ENCODE measurements around the gene KLF9.

KLF9 gene

DNA sequence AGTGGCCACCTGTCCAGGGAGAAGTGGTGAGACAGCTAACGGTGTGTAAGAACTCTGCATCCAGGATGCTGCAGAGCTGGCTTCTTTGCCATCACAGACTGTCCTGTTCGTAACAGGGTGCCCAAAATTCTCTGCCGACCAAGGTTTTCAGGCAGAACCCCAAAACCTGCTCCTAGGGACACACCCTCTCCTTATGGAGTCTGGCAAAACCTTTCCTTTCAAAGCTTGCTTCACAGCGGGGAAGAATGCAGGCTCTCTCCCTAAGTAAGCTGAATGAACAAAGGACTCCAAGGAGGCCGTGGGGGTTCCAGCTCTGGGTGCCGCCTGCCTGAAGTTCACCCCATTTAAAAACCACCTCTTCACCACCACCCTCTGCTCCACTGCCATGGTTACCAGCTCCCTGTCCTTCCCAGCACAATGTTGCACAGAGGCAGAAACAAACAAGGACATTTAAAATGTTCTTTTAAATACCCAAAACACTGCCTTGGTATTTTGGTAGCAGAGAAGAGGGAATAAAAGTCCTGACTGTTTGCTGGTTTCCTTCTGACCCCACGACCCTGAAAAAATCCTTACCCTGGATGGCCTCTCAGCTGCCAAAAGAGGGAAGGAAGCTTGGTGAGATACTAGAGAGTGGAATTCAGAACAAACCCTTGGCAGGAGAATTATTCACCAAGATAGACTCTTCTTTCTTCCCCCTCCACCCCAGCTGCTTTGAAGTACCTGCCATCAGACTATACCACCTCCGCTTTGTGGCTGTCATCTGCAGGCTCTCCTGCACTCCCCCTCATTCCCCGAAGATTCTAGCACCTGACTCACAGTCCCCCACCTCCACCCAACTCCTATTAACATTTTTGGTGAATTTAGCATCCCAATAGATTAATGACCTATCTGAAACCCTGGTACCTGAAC lies 7.1 kb upstream of the KLF9 start:
- peak overlapping the region; percentile 26 to 76 (median 75) for H3K27ac Mint-ChIP-seq

DNA sequence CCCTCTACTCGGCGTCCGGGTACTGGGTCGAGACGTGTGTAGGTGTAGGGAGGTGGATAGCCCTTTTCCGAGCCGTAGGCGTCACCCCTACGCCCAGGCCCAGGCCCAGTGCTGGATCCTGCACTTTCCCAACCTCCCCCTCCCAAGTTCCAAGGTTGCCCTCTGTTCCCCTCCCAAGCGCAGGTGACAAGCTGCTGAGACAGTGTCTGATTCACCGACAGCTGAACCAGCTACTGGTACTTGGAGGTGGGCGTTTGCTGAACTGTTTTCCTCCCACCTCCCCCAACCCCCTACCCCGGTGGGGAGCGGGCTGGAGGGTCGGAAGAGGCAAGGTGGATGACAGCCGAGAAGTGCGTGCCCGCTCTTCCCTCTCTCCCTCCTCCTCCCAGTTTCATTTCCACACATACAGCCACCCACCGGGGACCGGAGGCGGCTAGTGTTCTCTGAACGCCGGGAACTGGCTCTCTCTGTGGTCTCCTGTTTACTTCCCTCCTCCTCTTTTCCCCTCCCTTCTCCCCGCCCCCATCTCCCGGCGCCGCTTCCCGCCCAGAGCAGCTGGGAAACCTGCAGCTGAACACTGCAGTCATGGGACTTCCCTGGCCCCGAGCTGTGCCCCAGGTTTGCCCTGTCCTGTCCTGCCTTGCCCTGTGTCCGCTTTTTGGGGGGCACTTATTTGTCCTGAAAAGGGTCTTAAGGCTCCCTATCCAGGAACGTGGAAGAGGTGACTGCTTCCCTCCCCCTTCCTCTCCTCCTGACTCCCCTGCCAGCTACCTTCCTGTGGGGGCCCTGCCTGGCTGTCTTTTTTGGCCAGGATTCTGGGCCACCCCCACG lies 6.2 kb upstream of the KLF9 start:
- no peaks in the 10 kb centered on the region for H3K9me3 Mint-ChIP-seq
- H3K27me3 Mint-ChIP-seq (ENCODE audit: low read depth), result peaks cover 31% of the 10 kb centered on the region
- H3K36me3 Mint-ChIP-seq (ENCODE audit: low read depth), result no peaks in the 10 kb centered on the region
- peak overlapping the region; percentile 91 to 92 (median 91) for H3K4me3 Mint-ChIP-seq
- peaks cover 32% of the 10 kb centered on the region for H3K4me1 Mint-ChIP-seq
- no peak for TF ChIP-seq CTCF (IDR thresholded peaks at IDR 0.05; ENCODE audit: unreplicated experiment in 3 of 3)
- peak overlapping the region in 2 of 3 experiments; percentile 75 to 96 for H3K27ac Mint-ChIP-seq

More for the DNA sequence above, 7.1 kb upstream of the KLF9 start:
- peak overlapping the region; percentile 91 to 92 (median 91) for H3K4me3 Mint-ChIP-seq
- no peak for TF ChIP-seq CTCF (IDR thresholded peaks at IDR 0.05; ENCODE audit: unreplicated experiment in 3 of 3)
- H3K36me3 Mint-ChIP-seq (ENCODE audit: low read depth), result no peaks in the 10 kb centered on the region
- H3K4me1 Mint-ChIP-seq, result peaks cover 32% of the 10 kb centered on the region
- no peaks in the 10 kb centered on the region for H3K9me3 Mint-ChIP-seq
- peaks cover 27% of the 10 kb centered on the region for H3K27me3 Mint-ChIP-seq (ENCODE audit: low read depth)

- Mint-ChIP-seq H3K27ac (peak overlapping the region; percentile 47 to 96 (median 87)), H3K4me3 (peak overlapping the region; percentile 91 to 92 (median 91)), H3K36me3 (ENCODE audit: low read depth) (no peaks in the 10 kb centered on the region), H3K27me3 (ENCODE audit: low read depth) (peaks cover 27% of the 10 kb centered on the region), H3K4me1 (peaks cover 34% of the 10 kb centered on the region), H3K9me3 (no peaks in the 10 kb centered on the region)
- peak in 1 of 3 experiments; percentile 16 for TF ChIP-seq CTCF (IDR thresholded peaks at IDR 0.05; ENCODE audit: unreplicated experiment in 3 of 3)
Measured at GRCh38 chr9:70419556-70420440, 5.3 kb upstream of the KLF9 start.

DNA sequence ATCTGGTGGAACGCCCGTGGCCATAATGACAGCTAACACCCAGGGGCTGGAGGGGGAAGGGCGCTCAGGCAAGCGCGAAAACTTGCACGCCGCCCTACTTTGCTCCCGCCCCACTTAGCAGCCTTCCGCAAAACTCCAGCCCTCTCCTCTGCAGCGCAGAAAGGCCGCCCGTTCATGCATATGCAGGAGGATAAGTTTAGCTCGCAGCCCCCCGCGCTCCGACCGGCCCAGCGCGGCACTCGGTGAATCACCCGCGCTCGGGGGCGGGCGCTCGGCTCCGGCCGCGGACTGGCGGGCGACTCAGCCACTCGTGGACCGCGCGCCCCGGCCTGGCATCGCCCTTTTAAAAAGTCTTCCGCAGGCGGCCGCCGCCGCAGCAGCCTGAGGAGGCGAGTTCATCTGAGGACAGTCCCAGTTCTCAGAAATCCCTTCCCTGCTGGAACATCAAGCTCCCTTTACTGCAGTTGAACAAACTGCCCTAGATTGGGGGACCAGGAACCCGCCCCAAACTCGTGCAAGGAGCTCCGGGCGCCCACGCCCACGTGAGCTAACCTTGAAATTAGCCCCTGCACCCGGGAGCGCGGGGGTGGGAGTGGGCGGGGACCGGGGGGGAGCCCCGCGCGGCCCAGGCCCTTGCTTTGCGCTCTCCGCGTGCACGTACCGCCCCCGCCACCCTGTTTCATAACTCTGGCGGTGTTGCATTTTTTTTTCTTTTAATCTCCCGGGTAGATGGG lies 4.5 kb upstream of the KLF9 start:
- peaks cover 42% of the 10 kb centered on the region for H3K4me1 Mint-ChIP-seq
- peak overlapping the region; percentile 47 to 96 (median 62) for H3K27ac Mint-ChIP-seq
- no peaks in the 10 kb centered on the region for H3K36me3 Mint-ChIP-seq (ENCODE audit: low read depth)
- H3K27me3 Mint-ChIP-seq (ENCODE audit: low read depth), result peaks cover 30% of the 10 kb centered on the region
- H3K4me3 Mint-ChIP-seq, result peak overlapping the region; percentile 91 to 92 (median 91)
- TF ChIP-seq CTCF (IDR thresholded peaks at IDR 0.05; ENCODE audit: unreplicated experiment in 3 of 3), result no peak
- no peaks in the 10 kb centered on the region for H3K9me3 Mint-ChIP-seq

DNA sequence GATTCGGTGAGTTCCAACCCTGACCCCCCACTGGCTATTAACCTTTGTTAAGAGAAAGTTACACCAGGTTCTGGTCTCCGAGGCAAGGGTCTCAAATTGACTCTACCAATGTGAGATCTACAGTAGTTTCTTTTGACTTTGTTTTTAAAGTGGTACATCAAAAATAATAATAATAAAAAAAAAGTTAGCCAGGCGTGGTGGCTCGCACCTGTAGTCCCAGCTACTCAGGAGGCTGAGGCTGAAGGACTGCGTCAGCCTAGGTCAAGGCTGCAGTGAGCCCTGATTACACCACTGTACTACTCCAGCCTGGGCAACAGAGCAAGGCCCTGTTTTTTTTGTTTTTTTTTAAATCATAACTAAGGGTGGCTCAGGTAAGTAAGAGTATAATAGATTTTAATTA lies 1.0 kb upstream of the KLF9 start:
- H3K4me1 Mint-ChIP-seq, result peaks cover 41% of the 10 kb centered on the region
- H3K4me3 Mint-ChIP-seq, result no peak overlapping the region
- TF ChIP-seq CTCF (IDR thresholded peaks at IDR 0.05; ENCODE audit: unreplicated experiment in 3 of 3), result no peak
- H3K36me3 Mint-ChIP-seq (ENCODE audit: low read depth), result no peaks in the 10 kb centered on the region
- H3K27me3 Mint-ChIP-seq (ENCODE audit: low read depth), result peaks cover 42% of the 10 kb centered on the region
- peak overlapping the region in 1 of 3 experiments; percentile 99 for H3K27ac Mint-ChIP-seq
- no peaks in the 10 kb centered on the region for H3K9me3 Mint-ChIP-seq

All from nephron (organoid).